HEK293 (cell line): Measurements from ENCODE around the gene DOK4.

Experiments
- CTCF ChIA-PET: fragments of 350-600 bp; formaldehyde crosslinking; extraction: SDS; loops from one replicate; lab custom pipeline; 2021; ENCODE audit warnings: antibody characterized with exemption; lab: Yijun Ruan, JAX
- POLR2A ChIA-PET: fragments of 300-600 bp; formaldehyde crosslinking; extraction: SDS; loops from one replicate; lab custom pipeline; 2020; ENCODE audit warnings: antibody characterized with exemption, inconsistent platforms; lab: Yijun Ruan, JAX
- H3K27ac ChIP-seq: fragments of 200-500 bp; sonication (Bioruptor generic); 2 replicates; pipeline ENCODE4 v1.5.1; 2014; ENCODE audit warnings: low read depth, low read length, control low read depth, inconsistent platforms; ENCODE audit errors: extremely low read depth
- H3K36me3 ChIP-seq, 2 experiments: fragments of 200-500 bp in 1 of 2; sonication (Bioruptor generic) in 1 of 2; 1 replicate in 1 of 2; 2 replicates in 1 of 2; pipeline ENCODE4 v1.5.1; 2014 to 2017; ENCODE audit warnings: inconsistent platforms in 2 of 2, low read length in 2 of 2; ENCODE audit not compliant: control insufficient read depth in 2 of 2, insufficient read depth in 1 of 2
- H3K4me1 ChIP-seq: fragments of 200-500 bp; sonication (Bioruptor generic); 2 replicates; pipeline ENCODE4 v1.5.1; 2014; ENCODE audit warnings: mild to moderate bottlenecking, low read length, inconsistent platforms; ENCODE audit not compliant: control insufficient read depth, insufficient read depth
- H3K4me3 ChIP-seq: 2 replicates; pipeline ENCODE4 v1.5.1; 2011; ENCODE audit warnings: low read depth, mild to moderate bottlenecking, control low read depth, low read length, moderate library complexity
- H3K9me3 ChIP-seq: fragments of 200-500 bp; sonication (Bioruptor generic); 2 replicates; pipeline ENCODE4 v1.5.1; 2014; ENCODE audit warnings: low read depth, low read length, inconsistent platforms; ENCODE audit not compliant: control insufficient read depth, insufficient read depth
- GLIS2 ChIP-seq: fragments of 450-650 bp; formaldehyde crosslinking; IDR thresholded peaks from 2 replicates; pipeline ENCODE4 v1.5.1; 2016; ENCODE audit warnings: missing biosample characterization, missing genetic modification characterization
- ZBTB48 ChIP-seq: fragments of 450-650 bp; formaldehyde crosslinking; IDR thresholded peaks from 2 replicates; pipeline ENCODE4 v1.5.1; 2016; ENCODE audit warnings: missing biosample characterization, missing genetic modification characterization
- ZFHX2 ChIP-seq: fragments of 450-650 bp; formaldehyde crosslinking; conservative IDR thresholded peaks from 2 replicates; pipeline ENCODE4 v1.5.1; 2016; ENCODE audit warnings: missing biosample characterization, missing genetic modification characterization
- ZNF132 ChIP-seq: fragments of 450-650 bp; formaldehyde crosslinking; IDR thresholded peaks from 2 replicates; pipeline ENCODE4 v1.5.1; 2017; ENCODE audit warnings: missing biosample characterization, missing genetic modification characterization, borderline replicate concordance
- ZNF146 ChIP-seq: fragments of 450-650 bp; formaldehyde crosslinking; IDR thresholded peaks from 2 replicates; pipeline ENCODE4 v1.5.1; 2016; ENCODE audit warnings: missing biosample characterization, missing genetic modification characterization
- ZNF16 ChIP-seq: fragments of 450-650 bp; formaldehyde crosslinking; IDR thresholded peaks from 2 replicates; pipeline ENCODE4 v1.5.1; 2016; ENCODE audit warnings: low read depth, missing biosample characterization, missing genetic modification characterization
- ZNF2 ChIP-seq: fragments of 450-650 bp; formaldehyde crosslinking; IDR thresholded peaks from 2 replicates; pipeline ENCODE4 v1.5.1; 2016; ENCODE audit warnings: missing biosample characterization, missing genetic modification characterization
- ZNF341 ChIP-seq: fragments of 450-650 bp; formaldehyde crosslinking; IDR thresholded peaks from 2 replicates; pipeline ENCODE4; 2016; ENCODE audit warnings: low read depth, missing biosample characterization, missing genetic modification characterization
- ZNF394 ChIP-seq: fragments of 450-650 bp; formaldehyde crosslinking; IDR thresholded peaks from 2 replicates; pipeline ENCODE4 v1.5.1; 2016; ENCODE audit warnings: missing biosample characterization, missing genetic modification characterization, mild to moderate bottlenecking, moderate library complexity, borderline replicate concordance
- ZNF404 ChIP-seq: fragments of 450-650 bp; formaldehyde crosslinking; IDR thresholded peaks from 2 replicates; pipeline ENCODE4 v1.5.1; 2017; ENCODE audit warnings: missing biosample characterization, missing genetic modification characterization
- ZNF426 ChIP-seq: fragments of 450-650 bp; formaldehyde crosslinking; IDR thresholded peaks from 2 replicates; pipeline ENCODE4 v1.5.1; 2017; ENCODE audit warnings: missing biosample characterization, missing genetic modification characterization, mild to moderate bottlenecking, inconsistent platforms, moderate library complexity
- ZNF488 ChIP-seq: fragments of 450-650 bp; formaldehyde crosslinking; IDR thresholded peaks from 2 replicates; pipeline ENCODE4 v1.5.1; 2016; ENCODE audit warnings: missing biosample characterization, missing genetic modification characterization
- ZNF501 ChIP-seq: fragments of 450-650 bp; formaldehyde crosslinking; IDR thresholded peaks from 2 replicates; pipeline ENCODE4 v1.5.1; 2016; ENCODE audit warnings: missing biosample characterization, missing genetic modification characterization
- ZNF514 ChIP-seq: fragments of 450-650 bp; formaldehyde crosslinking; IDR thresholded peaks from 2 replicates; pipeline ENCODE4 v1.5.1; 2016; ENCODE audit warnings: missing biosample characterization, missing genetic modification characterization
- ZNF548 ChIP-seq: fragments of 450-650 bp; formaldehyde crosslinking; IDR thresholded peaks from 2 replicates; pipeline ENCODE4 v1.5.1; 2016; ENCODE audit warnings: missing biosample characterization, missing genetic modification characterization
- ZNF555 ChIP-seq: fragments of 450-650 bp; formaldehyde crosslinking; conservative IDR thresholded peaks from 2 replicates; pipeline ENCODE4 v1.5.1; 2017; ENCODE audit warnings: missing biosample characterization, mild to moderate bottlenecking, missing genetic modification characterization, inconsistent platforms
- ZNF600 ChIP-seq: fragments of 450-650 bp; formaldehyde crosslinking; IDR thresholded peaks from 2 replicates; pipeline ENCODE4 v1.5.1; 2016; ENCODE audit warnings: missing biosample characterization, missing genetic modification characterization
- ZNF654 ChIP-seq: fragments of 450-650 bp; formaldehyde crosslinking; IDR thresholded peaks from 2 replicates; pipeline ENCODE4 v1.5.1; 2016; ENCODE audit warnings: low read depth, missing biosample characterization, missing genetic modification characterization
- ZNF664 ChIP-seq: fragments of 450-650 bp; formaldehyde crosslinking; IDR thresholded peaks from 2 replicates; pipeline ENCODE4 v1.5.1; 2016; ENCODE audit warnings: missing biosample characterization, missing genetic modification characterization
- ZNF670 ChIP-seq: fragments of 450-650 bp; formaldehyde crosslinking; IDR thresholded peaks from 2 replicates; pipeline ENCODE4 v1.5.1; 2016; ENCODE audit warnings: missing biosample characterization, missing genetic modification characterization, low read depth
- ZNF768 ChIP-seq: fragments of 450-650 bp; formaldehyde crosslinking; IDR thresholded peaks from 2 replicates; pipeline ENCODE4 v1.5.1; 2018; ENCODE audit warnings: missing biosample characterization, mild to moderate bottlenecking, missing genetic modification characterization
- ZNF776 ChIP-seq: fragments of 450-650 bp; formaldehyde crosslinking; IDR thresholded peaks from 2 replicates; pipeline ENCODE4 v1.5.0; 2017; ENCODE audit warnings: missing biosample characterization, missing genetic modification characterization, borderline replicate concordance
- ZNF837 ChIP-seq: fragments of 450-650 bp; formaldehyde crosslinking; IDR thresholded peaks from 2 replicates; pipeline ENCODE4 v1.5.1; 2016; ENCODE audit warnings: missing biosample characterization, missing genetic modification characterization
- ZSCAN30 ChIP-seq: fragments of 450-650 bp; IDR thresholded peaks from 2 replicates; pipeline ENCODE4 v1.5.1; 2018; ENCODE audit warnings: missing biosample characterization, mild to moderate bottlenecking, missing genetic modification characterization, moderate library complexity
- ZSCAN4 ChIP-seq: fragments of 450-650 bp; formaldehyde crosslinking; IDR thresholded peaks from 2 replicates; pipeline ENCODE4 v1.5.1; 2017; ENCODE audit warnings: missing biosample characterization, missing genetic modification characterization
- ZXDB ChIP-seq: fragments of 450-650 bp; formaldehyde crosslinking; IDR thresholded peaks from 2 replicates; pipeline ENCODE4 v1.5.1; 2016; ENCODE audit warnings: missing biosample characterization, missing genetic modification characterization
- TF ChIP-seq, protein P1 (sequence below): fragments of 450-650 bp; formaldehyde crosslinking; IDR thresholded peaks from 2 replicates; pipeline ENCODE4 v1.5.1; 2016; ENCODE audit warnings: missing biosample characterization, missing genetic modification characterization

The DOK4 gene

DNA sequence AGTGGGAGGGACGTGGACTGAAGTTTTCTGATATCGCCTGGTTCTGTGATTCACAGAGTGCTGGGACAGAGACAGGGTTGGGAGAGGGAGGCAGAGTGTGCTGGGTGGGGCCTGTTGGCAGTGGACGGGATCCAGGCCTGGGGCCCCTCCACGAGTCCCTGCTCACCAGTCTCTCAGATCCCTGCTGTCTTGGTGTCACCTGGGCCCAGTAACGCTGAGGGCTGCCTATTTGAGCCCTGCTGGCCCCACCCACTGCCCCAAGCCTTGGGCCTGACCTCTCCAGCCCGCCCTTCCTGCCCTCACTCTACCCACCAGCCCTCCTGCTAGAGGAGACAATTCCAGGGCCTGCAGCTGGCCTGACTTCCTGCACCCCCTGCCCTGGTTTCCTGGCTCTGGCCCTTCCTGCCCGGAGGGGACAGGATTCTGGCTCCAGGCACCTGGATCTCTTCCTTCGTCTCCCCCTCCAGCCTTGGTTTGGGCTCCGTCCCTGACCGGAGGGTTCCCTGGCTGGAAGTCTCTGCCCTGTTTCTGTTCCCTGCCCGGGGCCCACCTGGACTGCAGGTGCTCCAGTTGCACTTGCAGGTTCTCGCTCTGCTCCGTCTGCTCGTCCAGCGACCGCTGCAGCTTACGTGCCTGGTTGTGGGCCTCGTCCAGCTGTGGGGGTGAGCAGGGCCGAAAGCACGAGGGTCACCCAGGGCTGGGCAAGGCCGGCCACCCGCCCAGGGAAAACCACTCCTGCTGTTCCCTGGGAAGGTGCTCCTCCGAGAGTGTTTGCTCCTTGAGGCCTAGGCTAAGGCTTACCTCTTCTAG is 28.7 kb upstream of the DOK4 start:
- H3K4me1 ChIP-seq = peaks cover 2% of the 10 kb centered on the region; the same call in 1 of the 2 replicates
- no peaks in the 10 kb centered on the region for H3K9me3 ChIP-seq
- peaks cover 0 to 16% of the 10 kb centered on the region in 2 experiments; a peak in 2 of 3 replicates for H3K36me3 ChIP-seq
- H3K27ac ChIP-seq = no peak overlapping the region
- no peak overlapping the region for H3K4me3 ChIP-seq
- ChIA-PET CTCF (interaction anchor here (0.6 kb wide), 1 partner anchor 16 kb away, joined by 5 read pairs; no protein-coding TSS in a partner anchor), POLR2A (no interaction called here)
- TF ChIP-seq ZNF514 (no peak), ZNF600 (tag by site-specific recombination) (no peak), ZNF837 (tag by site-specific recombination) (no peak), ZNF488 (tag by site-specific recombination) (no peak), ZXDB (tag by site-specific recombination) (no peak), ZNF548 (tag by site-specific recombination) (no peak), ZNF555 (tag by site-specific recombination) (no peak), ZNF341 (no peak), ZNF776 (tag by site-specific recombination) (no peak), ZFHX2 (tag by site-specific recombination) (no peak), ZNF670 (tag by site-specific recombination) (no peak), ZNF404 (tag by site-specific recombination) (no peak)

DNA sequence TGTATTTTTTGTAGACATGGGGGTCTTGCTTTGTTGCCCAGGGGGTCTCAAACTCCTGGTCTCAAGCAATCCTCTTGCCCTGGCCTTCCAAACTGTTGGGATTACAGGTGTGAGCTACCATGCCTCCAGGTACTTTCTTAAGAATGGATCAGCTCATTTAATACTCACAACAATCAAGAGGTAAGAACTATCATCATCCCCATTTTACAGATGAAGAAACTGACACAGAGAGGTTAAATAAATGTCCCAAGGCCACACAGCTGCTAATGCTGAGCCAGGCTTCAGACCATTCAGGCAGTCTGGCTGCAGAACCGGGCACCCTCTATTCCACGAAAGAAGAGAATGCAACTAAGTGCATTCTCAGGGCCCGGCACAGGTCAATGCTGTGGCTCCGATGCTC is 28.1 kb upstream of the DOK4 start:
- CTCF ChIA-PET = interaction anchor here (0.6 to 1.8 kb wide), 2 partner anchors 17 to 92 kb away, joined by 5 read pairs; no protein-coding TSS in a partner anchor
- POLR2A ChIA-PET = interaction anchor here (0.8 kb wide), 1 partner anchor 67 kb away, joined by 3 read pairs; the partner anchor contains the start of genes CIAPIN1 and COQ9

DNA sequence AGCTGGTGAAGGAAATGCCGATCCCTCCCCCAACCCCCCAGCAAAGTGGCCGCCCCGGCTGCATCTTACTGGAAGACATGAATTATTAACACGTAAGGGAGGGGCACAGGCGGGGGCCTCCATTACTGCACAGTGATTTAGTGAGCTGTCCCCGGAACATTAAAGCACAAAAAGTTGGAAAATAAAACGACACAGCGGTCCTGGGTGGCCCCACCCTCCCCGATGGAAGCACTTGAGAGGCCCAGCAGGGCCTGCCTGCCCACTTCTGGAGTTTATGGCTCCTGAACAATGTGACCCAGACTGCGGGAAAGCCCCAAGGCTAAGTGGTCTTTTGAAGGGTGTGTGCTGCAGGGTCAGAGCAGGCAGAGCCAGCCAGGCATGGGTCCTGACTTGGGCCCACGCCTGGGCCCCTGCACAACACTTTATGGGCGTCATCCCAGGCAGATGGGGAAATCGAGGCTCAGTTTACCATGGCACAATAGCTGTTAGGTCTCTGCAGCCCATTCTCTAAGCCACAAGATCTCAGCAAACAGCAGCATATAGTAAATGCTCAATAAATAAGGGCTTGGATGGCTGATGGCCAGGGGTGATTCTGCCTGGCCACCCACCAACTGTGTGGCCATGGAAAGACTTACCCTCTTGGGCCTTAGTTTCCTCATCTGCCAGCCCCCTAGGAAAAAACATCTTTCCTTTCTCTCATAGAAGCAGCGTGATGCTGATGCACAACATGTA is 27.2 kb upstream of the DOK4 start:
- H3K9me3 ChIP-seq = no peaks in the 10 kb centered on the region
- CTCF ChIA-PET = interaction anchor here (1.8 kb wide), 1 partner anchor 91 kb away, joined by 5 read pairs; no protein-coding TSS in a partner anchor
- H3K36me3 ChIP-seq = peaks cover 0 to 16% of the 10 kb centered on the region in 2 experiments; a peak in 2 of 3 replicates
- H3K27ac ChIP-seq = no peak overlapping the region
- peaks cover 2% of the 10 kb centered on the region; the same call in 1 of the 2 replicates for H3K4me1 ChIP-seq
- no peak overlapping the region for H3K4me3 ChIP-seq
- POLR2A ChIA-PET = interaction anchor here (0.8 to 1.1 kb wide), 2 partner anchors 51 to 66 kb away, joined by 3 read pairs; partner anchors contain the start of genes CIAPIN1, COQ9 and POLR2C
- TF ChIP-seq ZNF768 (tag by site-specific recombination) = no peak
- TF ChIP-seq ZNF2 = no peak
- TF ChIP-seq ZNF654 (tag by site-specific recombination) = no peak
- TF ChIP-seq ZSCAN4 (tag by site-specific recombination) = no peak
- no peak for TF ChIP-seq ZBTB48 (tag by site-specific recombination)
- TF ChIP-seq ZNF488 (tag by site-specific recombination) = no peak
- peak; percentile 61 for TF ChIP-seq GLIS2 (tag by site-specific recombination)
- no peak for TF ChIP-seq ZNF146
- TF ChIP-seq ZNF394 (tag by site-specific recombination) = no peak
- no peak for TF ChIP-seq ZNF16 (tag by site-specific recombination)
- no peak for TF ChIP-seq ZNF132 (tag by site-specific recombination)

More for the DNA sequence above, 28.1 kb upstream of the DOK4 start:
- no peaks in the 10 kb centered on the region for H3K9me3 ChIP-seq
- H3K27ac ChIP-seq = no peak overlapping the region
- H3K36me3 ChIP-seq = peaks cover 0 to 16% of the 10 kb centered on the region in 2 experiments; a peak in 2 of 3 replicates
- TF ChIP-seq, protein P1, sequence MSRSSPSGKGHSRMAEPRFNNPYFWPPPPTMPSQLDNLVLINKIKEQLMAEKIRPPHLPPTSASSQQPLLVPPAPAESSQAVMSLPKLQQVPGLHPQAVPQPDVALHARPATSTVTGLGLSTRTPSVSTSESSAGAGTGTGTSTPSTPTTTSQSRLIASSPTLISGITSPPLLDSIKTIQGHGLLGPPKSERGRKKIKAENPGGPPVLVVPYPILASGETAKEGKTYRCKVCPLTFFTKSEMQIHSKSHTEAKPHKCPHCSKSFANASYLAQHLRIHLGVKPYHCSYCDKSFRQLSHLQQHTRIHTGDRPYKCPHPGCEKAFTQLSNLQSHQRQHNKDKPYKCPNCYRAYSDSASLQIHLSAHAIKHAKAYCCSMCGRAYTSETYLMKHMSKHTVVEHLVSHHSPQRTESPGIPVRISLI (tag by site-specific recombination) = no peak
- TF ChIP-seq ZNF501 = no peak
- no peak for TF ChIP-seq ZNF426
- TF ChIP-seq ZNF664 = peak; percentile 60
- TF ChIP-seq ZSCAN30 (tag by site-specific recombination) = no peak
- H3K4me1 ChIP-seq = peaks cover 2% of the 10 kb centered on the region; the same call in 1 of the 2 replicates
- no peak overlapping the region for H3K4me3 ChIP-seq
